Fibroblast of lung (primary cell): Measurements from ENCODE around the gene CCDC38. TPM values are rescaled to one million over a fixed set of nuclear protein-coding genes. Genes with fewer than 3 reads are reported as not detected.
A peak's percentile ranks its signal among the peaks of the same experiment; 100 is the strongest.

Experiments
- DNase-seq, 2 donors: peaks; one replicate each; pipeline versions ENCODE4 v3.0.0 to v3.0.0-alpha.2; 2010; ENCODE audit warnings: low read depth in 2 of 2
- H2AFZ ChIP-seq: 2 replicates; pipeline ENCODE4 v1.5.1; 2012; ENCODE audit warnings: low read length, control low read depth, inconsistent platforms
- H3K27ac ChIP-seq: 2 replicates; pipeline ENCODE4 v1.5.1; 2011; ENCODE audit warnings: low read length, control low read depth; ENCODE audit not compliant: insufficient read depth
- H3K27me3 ChIP-seq: 2 replicates; pipeline ENCODE4 v1.5.1; 2011; ENCODE audit warnings: mild to moderate bottlenecking, low read length; ENCODE audit not compliant: control insufficient read depth, insufficient read depth
- H3K36me3 ChIP-seq: 2 replicates; pipeline ENCODE4 v1.5.1; 2011; ENCODE audit warnings: low read length; ENCODE audit not compliant: control insufficient read depth, insufficient read depth
- H3K4me1 ChIP-seq: 2 replicates; pipeline ENCODE4 v1.5.1; 2011; ENCODE audit warnings: low read length; ENCODE audit not compliant: control insufficient read depth, insufficient read depth; ENCODE audit errors: extremely low read depth
- H3K4me2 ChIP-seq: 2 replicates; pipeline ENCODE4 v1.5.1; 2011; ENCODE audit warnings: low read length, control low read depth; ENCODE audit not compliant: insufficient read depth; ENCODE audit errors: extremely low read depth
- H3K4me3 ChIP-seq, 4 experiments: fragments of 200-600 bp in 1 of 4; sonication (generic) in 1 of 4; replicated peaks in 1 of 4; 2 replicates each; pipeline ENCODE4 v1.5.1; 2011 to 2016; ENCODE audit warnings: low read length in 4 of 4, low read depth in 3 of 4, mild to moderate bottlenecking in 3 of 4, control low read depth in 2 of 4, inconsistent platforms in 1 of 4, mixed read lengths in 1 of 4; ENCODE audit not compliant: insufficient read depth in 1 of 4; ENCODE audit errors: control extremely low read depth in 1 of 4
- H3K79me2 ChIP-seq: 2 replicates; pipeline ENCODE4 v1.5.1; 2012; ENCODE audit warnings: mild to moderate bottlenecking, low read length, inconsistent platforms; ENCODE audit not compliant: control insufficient read depth, insufficient read depth
- H3K9ac ChIP-seq: 2 replicates; pipeline ENCODE4 v1.5.1; 2011; ENCODE audit warnings: mild to moderate bottlenecking, low read length, control low read depth; ENCODE audit not compliant: insufficient read depth
- H3K9me3 ChIP-seq: 2 replicates; pipeline ENCODE4 v1.5.1; 2012; ENCODE audit warnings: low read depth, low read length; ENCODE audit not compliant: control insufficient read depth, insufficient read depth
- H4K20me1 ChIP-seq: 2 replicates; pipeline ENCODE4 v1.5.1; 2011; ENCODE audit warnings: low read length; ENCODE audit not compliant: control insufficient read depth, insufficient read depth; ENCODE audit errors: extremely low read depth
- EZH2 ChIP-seq: IDR thresholded peaks from 2 replicates; pipeline ENCODE4 v1.5.1; 2012; ENCODE audit warnings: low read length, control low read depth, mild to moderate bottlenecking; ENCODE audit errors: missing control alignments
- polyA plus RNA-seq, 2 donors: library from polyadenylated mRNA; depleted of rRNA in 1 of 2; stranded (reverse) in 1 of 2; unstranded in 1 of 2; fragments of >200 nt; gene quantifications; 2 replicates each; pipeline ENCODE4 v1.2.1, GENCODE V29; 2011 to 2012; ENCODE audit warnings: missing spikeins in 1 of 2
- total RNA-seq: library from RNA; depleted of rRNA; stranded (reverse); fragments of >200 nt; gene quantifications from 2 replicates; pipeline ENCODE4 v1.2.1, GENCODE V29; 2014
- TF ChIP-seq, protein P1 (sequence below), 2 donors: IDR thresholded peaks in 1 of 2; conservative IDR thresholded peaks in 1 of 2; 1 replicate in 1 of 2; 2 replicates in 1 of 2; pipeline ENCODE4 v1.5.1; 2011 to 2012; ENCODE audit warnings: low read length in 2 of 2, control low read depth in 1 of 2, inconsistent platforms in 1 of 2, low read depth in 1 of 2, mild to moderate bottlenecking in 1 of 2

CCDC38 gene
- total and polyA plus RNA-seq, 2 donors (not counting 1 experiment from before 2014, with no cell fraction given), result 0.05 TPM; not detected in 1

DNA sequence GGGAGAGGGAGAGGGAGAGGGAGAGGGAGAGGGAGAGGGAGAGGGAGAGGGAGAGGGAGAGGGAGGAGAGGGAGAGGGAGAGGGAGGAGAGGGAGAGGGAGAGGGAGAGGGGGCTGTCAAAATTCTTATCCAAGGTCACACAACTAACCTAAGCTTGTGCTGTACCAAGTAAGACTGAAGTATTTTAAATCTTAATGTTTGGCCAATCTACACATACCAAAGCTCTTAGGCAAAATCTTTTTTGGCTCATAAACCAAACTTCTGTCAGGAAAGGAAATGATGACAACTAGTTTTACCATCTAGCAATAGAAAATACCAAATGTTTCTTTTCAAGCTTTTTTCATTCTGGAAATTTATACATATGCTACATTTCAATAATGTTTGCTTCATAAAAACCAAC is 33.8 kb downstream of the CCDC38 start:
- H3K4me1 ChIP-seq, result no peaks in the 10 kb centered on the region
- TF ChIP-seq EZH2, result no peak
- TF ChIP-seq, protein P1, sequence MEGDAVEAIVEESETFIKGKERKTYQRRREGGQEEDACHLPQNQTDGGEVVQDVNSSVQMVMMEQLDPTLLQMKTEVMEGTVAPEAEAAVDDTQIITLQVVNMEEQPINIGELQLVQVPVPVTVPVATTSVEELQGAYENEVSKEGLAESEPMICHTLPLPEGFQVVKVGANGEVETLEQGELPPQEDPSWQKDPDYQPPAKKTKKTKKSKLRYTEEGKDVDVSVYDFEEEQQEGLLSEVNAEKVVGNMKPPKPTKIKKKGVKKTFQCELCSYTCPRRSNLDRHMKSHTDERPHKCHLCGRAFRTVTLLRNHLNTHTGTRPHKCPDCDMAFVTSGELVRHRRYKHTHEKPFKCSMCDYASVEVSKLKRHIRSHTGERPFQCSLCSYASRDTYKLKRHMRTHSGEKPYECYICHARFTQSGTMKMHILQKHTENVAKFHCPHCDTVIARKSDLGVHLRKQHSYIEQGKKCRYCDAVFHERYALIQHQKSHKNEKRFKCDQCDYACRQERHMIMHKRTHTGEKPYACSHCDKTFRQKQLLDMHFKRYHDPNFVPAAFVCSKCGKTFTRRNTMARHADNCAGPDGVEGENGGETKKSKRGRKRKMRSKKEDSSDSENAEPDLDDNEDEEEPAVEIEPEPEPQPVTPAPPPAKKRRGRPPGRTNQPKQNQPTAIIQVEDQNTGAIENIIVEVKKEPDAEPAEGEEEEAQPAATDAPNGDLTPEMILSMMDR (conservative IDR thresholded peaks at IDR 0.05 in 1 of 2, IDR thresholded peaks at IDR 0.05 in 1 of 2; ENCODE audit: low read depth in 1 of 2, low read length in 2 of 2), result no peak
- H4K20me1 ChIP-seq, result no peaks in the 10 kb centered on the region
- no peak overlapping the region for H3K4me2 ChIP-seq
- no peaks in the 10 kb centered on the region for H3K79me2 ChIP-seq
- peak; percentile 50 to 58 for DNase-seq
- H3K36me3 ChIP-seq, result no peaks in the 10 kb centered on the region
- H3K27ac ChIP-seq, result no peak overlapping the region
- H3K4me3 ChIP-seq, result no peak overlapping the region
- H3K9ac ChIP-seq, result no peak overlapping the region
- H2AFZ ChIP-seq, result no peak overlapping the region
- no peaks in the 10 kb centered on the region for H3K9me3 ChIP-seq
- no peaks in the 10 kb centered on the region for H3K27me3 ChIP-seq

DNA sequence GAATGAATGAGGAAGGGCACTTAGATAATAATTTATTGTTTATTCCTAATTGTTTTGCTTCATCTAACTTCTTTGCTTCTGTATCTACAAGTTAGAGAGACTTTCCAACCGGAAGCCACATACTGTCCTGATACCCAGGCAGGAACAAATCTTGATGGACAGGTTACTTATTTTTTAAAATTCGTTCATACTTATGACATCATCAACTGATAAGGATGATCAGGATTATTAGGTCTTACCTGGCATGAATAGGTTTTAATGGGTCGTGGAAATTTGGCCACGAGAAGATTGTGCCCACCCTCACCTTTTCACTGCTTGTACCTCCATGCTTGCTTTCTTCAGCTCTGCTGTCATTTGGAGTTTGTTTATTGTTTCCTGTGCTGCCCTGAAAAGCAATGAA is 44.3 kb downstream of the CCDC38 start:
- no peak for DNase-seq
- H3K9ac ChIP-seq, result no peak overlapping the region
- no peak overlapping the region for H2AFZ ChIP-seq
- no peaks in the 10 kb centered on the region for H3K36me3 ChIP-seq
- H3K4me3 ChIP-seq, result no peak overlapping the region
- H3K4me1 ChIP-seq, result no peaks in the 10 kb centered on the region
- H3K79me2 ChIP-seq, result no peaks in the 10 kb centered on the region
- TF ChIP-seq, protein P1 (conservative IDR thresholded peaks at IDR 0.05 in 1 of 2, IDR thresholded peaks at IDR 0.05 in 1 of 2; ENCODE audit: low read depth in 1 of 2, low read length in 2 of 2), result no peak
- TF ChIP-seq EZH2, result no peak
- no peaks in the 10 kb centered on the region for H4K20me1 ChIP-seq
- H3K27ac ChIP-seq, result no peak overlapping the region
- no peaks in the 10 kb centered on the region for H3K27me3 ChIP-seq
- no peaks in the 10 kb centered on the region for H3K9me3 ChIP-seq
- no peak overlapping the region for H3K4me2 ChIP-seq

DNA sequence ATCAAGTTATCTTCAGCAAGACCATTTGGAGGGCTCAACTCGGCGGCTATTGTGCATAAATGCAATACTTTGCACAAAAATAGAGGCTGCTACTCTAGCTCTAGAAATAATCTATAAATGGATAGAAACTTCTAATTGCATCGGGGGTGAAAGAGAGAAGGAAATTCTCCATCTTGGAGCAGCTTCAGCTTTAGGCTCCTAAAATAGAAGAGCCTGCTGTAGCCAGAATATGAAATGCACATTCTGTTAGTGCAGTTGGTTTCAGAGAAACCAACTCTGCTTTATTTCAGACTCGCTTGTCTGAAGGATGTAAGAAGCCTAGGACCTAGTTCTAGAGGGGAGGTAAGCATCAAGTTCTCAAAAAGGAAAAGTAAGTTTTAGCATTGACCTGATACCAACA is 45.6 kb downstream of the CCDC38 start:
- Histone ChIP-seq H3K27me3 (no peaks in the 10 kb centered on the region), H4K20me1 (no peaks in the 10 kb centered on the region)
- TF ChIP-seq, protein P1 (conservative IDR thresholded peaks at IDR 0.05 in 1 of 2, IDR thresholded peaks at IDR 0.05 in 1 of 2; ENCODE audit: low read depth in 1 of 2, low read length in 2 of 2), result no peak
- TF ChIP-seq EZH2, result no peak

More for the DNA sequence above, 45.6 kb downstream of the CCDC38 start:
- H3K9ac ChIP-seq, result no peak overlapping the region
- no peak overlapping the region for H2AFZ ChIP-seq
- no peak overlapping the region for H3K27ac ChIP-seq
- H3K9me3 ChIP-seq, result no peaks in the 10 kb centered on the region
- no peak overlapping the region for H3K4me2 ChIP-seq
- no peaks in the 10 kb centered on the region for H3K79me2 ChIP-seq
- no peaks in the 10 kb centered on the region for H3K36me3 ChIP-seq
- DNase-seq, result no peak
- no peaks in the 10 kb centered on the region for H3K4me1 ChIP-seq
- no peak overlapping the region for H3K4me3 ChIP-seq
